Endothelial cell of umbilical vein (primary cell): ENCODE data around the gene SV2A. TPM values are rescaled to one million over a fixed set of nuclear protein-coding genes. Genes with fewer than 3 reads are reported as not detected.

Source experiments
- BruUV-seq: library from RNA; stranded (reverse); fragments of 400-500 nt; replicated peaks from 2 replicates; lab custom pipeline; 2021; lab: Mats Ljungman, UMichigan
- CTCF ChIA-PET: fragments of 300-600, 350-600 bp; sonication (Branson Sonifier 250); formaldehyde crosslinking; loops from one replicate; lab custom pipeline; 2021; ENCODE audit warnings: antibody characterized with exemption, inconsistent platforms; lab: Charles Lee
- POLR2A ChIA-PET: fragments of 300-600, 350-600 bp; sonication (Branson Sonifier 250); formaldehyde crosslinking; loops from one replicate; lab custom pipeline; 2021; ENCODE audit warnings: antibody characterized with exemption, inconsistent platforms; lab: Charles Lee
- DNase-seq: peaks from one replicate; pipeline ENCODE4 v3.0.0-alpha.2; 2011; ENCODE audit warnings: low read depth, low spot score
- FAIRE-seq: peaks from 2 replicates; lab custom pipeline; 2011; peaks lifted over from hg19 to GRCh38; lab: Jason Lieb, UNC
- H2AFZ ChIP-seq: 2 replicates; pipeline ENCODE4 v1.6.0; 2012; ENCODE audit warnings: low read depth, low read length, control low read depth, inconsistent platforms
- H3K27ac ChIP-seq: 2 replicates; pipeline ENCODE4 v1.5.1; 2011; ENCODE audit warnings: low read depth, mild to moderate bottlenecking, control low read depth, low read length, moderate library complexity; ENCODE audit not compliant: insufficient read depth
- H3K27me3 ChIP-seq, 2 experiments: 2 replicates each; pipeline versions ENCODE4 v1.6.0 to v1.6.1; 2011; ENCODE audit warnings: low read length in 2 of 2, mixed read lengths in 1 of 2; ENCODE audit not compliant: control insufficient read depth in 2 of 2, insufficient read depth in 2 of 2
- H3K36me3 ChIP-seq, 2 experiments: 2 replicates in 1 of 2; 3 replicates in 1 of 2; pipeline ENCODE4 v1.5.1; 2011; ENCODE audit warnings: low read length in 2 of 2, mild to moderate bottlenecking in 1 of 2, moderate library complexity in 1 of 2; ENCODE audit not compliant: control insufficient read depth in 2 of 2, insufficient read depth in 2 of 2; ENCODE audit errors: extremely low read depth in 1 of 2
- H3K4me1 ChIP-seq: 3 replicates; pipeline ENCODE4 v1.5.1; 2011; ENCODE audit warnings: mild to moderate bottlenecking, low read length; ENCODE audit not compliant: control insufficient read depth, insufficient read depth; ENCODE audit errors: extremely low read depth
- H3K4me2 ChIP-seq: 2 replicates; pipeline ENCODE4 v1.6.1; 2011; ENCODE audit warnings: low read length, control low read depth, mixed read lengths; ENCODE audit not compliant: insufficient read depth
- H3K4me3 ChIP-seq, 3 experiments: fragments of 200-600 bp in 1 of 3; sonication (generic), shearing (Covaris generic) in 1 of 3; replicated peaks in 1 of 3; 2 replicates each; pipeline ENCODE4 v1.5.1; 2011 to 2016; ENCODE audit warnings: control low read depth in 3 of 3, low read length in 3 of 3, mild to moderate bottlenecking in 2 of 3, inconsistent platforms in 1 of 3, low read depth in 1 of 3, moderate library complexity in 1 of 3; ENCODE audit not compliant: insufficient read depth in 1 of 3
- H3K79me2 ChIP-seq: 2 replicates; pipeline ENCODE4 v1.6.0; 2012; ENCODE audit warnings: low read length, inconsistent platforms; ENCODE audit not compliant: control insufficient read depth, insufficient read depth
- H3K9ac ChIP-seq: replicated peaks from 2 replicates; pipeline ENCODE3; 2011; ENCODE audit warnings: low read length, control low read depth; ENCODE audit not compliant: insufficient read depth; ENCODE audit errors: extremely low read depth
- H3K9me1 ChIP-seq: replicated peaks from 3 replicates; pipeline ENCODE4 v1.6.0; 2011; ENCODE audit warnings: mild to moderate bottlenecking, low read length; ENCODE audit not compliant: control insufficient read depth, insufficient read depth; ENCODE audit errors: extremely low read depth
- H3K9me3 ChIP-seq: replicated peaks from 2 replicates; pipeline ENCODE4 v1.5.1; 2012; ENCODE audit warnings: low read length, inconsistent platforms; ENCODE audit not compliant: control insufficient read depth, insufficient read depth
- H4K20me1 ChIP-seq: replicated peaks from 2 replicates; pipeline ENCODE3; 2011; ENCODE audit warnings: mild to moderate bottlenecking, low read length; ENCODE audit not compliant: control insufficient read depth, insufficient read depth; ENCODE audit errors: extremely low read depth
- CTCF ChIP-seq, 2 donors: IDR thresholded peaks; 1 replicate in 1 of 2; 2 replicates in 1 of 2; pipeline ENCODE4 v1.5.1; 2011; ENCODE audit warnings: low read length in 2 of 2, mild to moderate bottlenecking in 2 of 2, moderate library complexity in 2 of 2, control low read depth in 1 of 2, inconsistent platforms in 1 of 2, low read depth in 1 of 2; ENCODE audit not compliant: insufficient read depth in 1 of 2; ENCODE audit errors: extremely low read depth in 1 of 2
- EZH2 ChIP-seq: IDR thresholded peaks from 2 replicates; pipeline ENCODE4 v1.6.1; 2012; ENCODE audit warnings: borderline replicate concordance, low read depth, mild to moderate bottlenecking, moderate library complexity, low read length, inconsistent platforms; ENCODE audit not compliant: severe bottlenecking
- FOS ChIP-seq: IDR thresholded peaks from 2 replicates; pipeline ENCODE4 v1.6.1; 2011; ENCODE audit warnings: mild to moderate bottlenecking, low read length, moderate library complexity, borderline replicate concordance; ENCODE audit not compliant: insufficient read depth
- JUN ChIP-seq: IDR thresholded peaks from 2 replicates; pipeline ENCODE4 v1.6.1; 2011; ENCODE audit warnings: borderline replicate concordance, low read depth; ENCODE audit not compliant: insufficient read length, insufficient read depth
- MAX ChIP-seq: IDR thresholded peaks from 2 replicates; pipeline ENCODE4 v1.6.1; 2011; ENCODE audit not compliant: insufficient read depth, insufficient read length
- MYC ChIP-seq: IDR thresholded peaks from one replicate; pipeline ENCODE4 v1.6.1; 2011; ENCODE audit warnings: mild to moderate bottlenecking, low read depth, low read length
- POLR2A ChIP-seq: IDR thresholded peaks from 2 replicates; pipeline ENCODE4 v1.6.1; 2012; ENCODE audit warnings: low read depth, mild to moderate bottlenecking, control low read depth, low read length
- dilution Hi-C: fragments of 300-500 bp; cut with MboI; formaldehyde crosslinking; loops from one replicate; pipeline ENCODE4 v1.15.0; 2019; ENCODE audit warnings: low sequenced_read_pairs; ENCODE audit not compliant: extremely low pct_ligation_motif_present
- intact Hi-C: fragments of 100-400 bp; cut with micrococcal nuclease; formaldehyde crosslinking; loops from one replicate; pipeline ENCODE4 v1.10.0; 2022
- polyA plus RNA-seq, 4 experiments: library from polyadenylated mRNA; depleted of rRNA in 3 of 4; stranded (reverse) in 3 of 4; unstranded in 1 of 4; fragments of >200 nt; gene quantifications; 2 replicates each; pipeline versions ENCODE4 v1.2.1 to v1.2.3, GENCODE V29; 2011 to 2012; ENCODE audit warnings: missing spikeins in 1 of 4
- total RNA-seq: library from RNA; stranded (reverse); gene quantifications from 2 replicates; pipeline ENCODE4 v1.2.3, GENCODE V29; 2021

The SV2A gene
- total and polyA plus RNA-seq, 2 donors (not counting 3 experiments of a cell fraction or from before 2014, with no cell fraction given), result 2.9 to 5.4 TPM

GRCh38 chr1:149916898-149917252 lies 769 bp downstream of the SV2A start:
- dilution Hi-C loops, result no loop called here
- H3K27ac ChIP-seq, result no peak overlapping the region
- no TSS peak for BruUV-seq
- H2AFZ ChIP-seq, result no peak overlapping the region
- H3K4me3 ChIP-seq, result no peak overlapping the region
- no peaks in the 10 kb centered on the region for H3K9me1 ChIP-seq
- no peaks in the 10 kb centered on the region for H4K20me1 ChIP-seq
- DNase-seq, result no peak
- H3K4me2 ChIP-seq, result no peak overlapping the region
- intact Hi-C loops, result no loop called here
- H3K9me3 ChIP-seq, result no peaks in the 10 kb centered on the region
- H3K4me1 ChIP-seq, result peaks cover 3% of the 10 kb centered on the region
- TF ChIP-seq JUN (no peak), EZH2 (no peak), MAX (no peak), FOS (no peak), MYC (no peak), POLR2A (no peak), CTCF (IDR thresholded peaks at IDR 0.05; ENCODE audit: extremely low read depth in 1 of 2, insufficient read depth in 1 of 2, low read depth in 1 of 2, low read length in 2 of 2) (no peak)
- POLR2A ChIA-PET, result no interaction called here
- peaks cover 17 to 25% of the 10 kb centered on the region in 2 experiments for H3K27me3 ChIP-seq
- FAIRE-seq, result no peak
- H3K79me2 ChIP-seq, result no peaks in the 10 kb centered on the region
- no peak overlapping the region for H3K9ac ChIP-seq
- CTCF ChIA-PET, result no interaction called here
- H3K36me3 ChIP-seq, result no peaks in the 10 kb centered on the region
